HCEC 1CT (cell line): ENCODE results near the gene TNP1.

Experiments used
- DNase-seq: peaks from one replicate; pipeline ENCODE4 v3.0.0-alpha.2; 2017

Gene TNP1

GRCh38 chr2:216837740-216838139, 22.1 kb downstream of the TNP1 start:
- no peak for DNase-seq

GRCh38 chr2:216833061-216833460, 26.8 kb downstream of the TNP1 start:
- DNase-seq = no peak

- DNase-seq = no peak
These were observed 29.5 kb downstream of the TNP1 start for GRCh38 chr2:216830346-216830745.

- DNase-seq = no peak
These were observed 30.3 kb downstream of the TNP1 start for GRCh38 chr2:216829533-216829932.

GRCh38 chr2:216827073-216827720, 32.7 kb downstream of the TNP1 start:
- no peak for DNase-seq

DNA sequence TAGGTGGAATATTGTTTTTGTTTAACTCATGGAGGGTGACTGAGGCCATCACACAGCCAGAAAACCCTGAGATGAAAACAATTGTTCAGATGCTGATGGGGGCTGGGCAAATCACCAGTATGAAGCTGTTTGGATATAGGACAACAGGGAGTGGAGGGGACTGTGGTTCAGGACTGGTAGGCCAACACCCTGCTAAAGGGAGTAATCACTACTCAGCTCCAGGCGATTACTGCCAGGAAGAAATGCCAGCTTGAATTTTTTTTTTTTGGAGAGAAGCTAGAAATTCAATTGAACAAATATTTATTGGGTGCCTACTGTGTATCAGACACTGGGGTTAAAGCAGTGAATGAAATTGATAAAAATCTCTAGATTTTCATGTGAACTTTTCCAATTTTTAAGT, 37.4 kb downstream of the TNP1 start:
- no peak for DNase-seq

DNA sequence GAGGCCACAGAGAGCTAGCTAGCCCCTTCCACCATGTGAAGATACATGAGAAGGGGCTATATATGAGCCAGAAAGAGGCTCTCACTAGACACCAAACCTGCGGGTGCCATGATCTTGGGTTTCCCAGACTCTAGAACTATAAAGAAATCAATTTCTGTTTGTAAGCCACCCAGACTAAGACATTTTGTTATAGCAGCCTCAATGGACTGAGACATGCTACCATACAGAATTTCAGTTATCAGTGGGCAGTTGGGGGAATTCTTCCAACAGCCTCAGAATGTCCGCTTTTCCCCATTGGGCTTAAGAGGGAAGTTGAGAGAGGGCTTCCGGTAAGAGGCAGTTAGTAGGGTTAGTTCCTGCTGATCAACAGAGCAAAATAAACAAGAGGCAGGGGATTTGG, 39.2 kb downstream of the TNP1 start:
- no peak for DNase-seq

DNA sequence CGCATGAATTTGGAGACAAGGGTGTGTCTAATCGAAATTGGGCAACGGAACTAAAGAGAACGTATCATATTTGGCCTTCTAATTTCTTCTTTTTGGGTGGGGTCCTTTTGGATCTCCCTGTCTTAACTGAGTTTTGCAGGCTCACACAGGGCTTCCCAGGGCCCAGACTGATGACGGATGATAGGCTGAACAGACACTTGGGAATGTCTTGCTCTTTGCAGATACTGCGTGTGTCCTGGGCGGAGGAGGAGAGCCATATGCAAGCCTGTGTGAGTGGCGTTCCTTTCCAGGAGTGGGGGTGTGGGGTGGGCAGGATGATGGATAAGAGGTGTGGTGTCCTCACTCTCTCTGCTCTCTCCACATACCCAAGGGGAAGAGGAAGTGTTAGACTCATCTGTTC, 40.1 kb downstream of the TNP1 start:
- DNase-seq = no peak

DNA sequence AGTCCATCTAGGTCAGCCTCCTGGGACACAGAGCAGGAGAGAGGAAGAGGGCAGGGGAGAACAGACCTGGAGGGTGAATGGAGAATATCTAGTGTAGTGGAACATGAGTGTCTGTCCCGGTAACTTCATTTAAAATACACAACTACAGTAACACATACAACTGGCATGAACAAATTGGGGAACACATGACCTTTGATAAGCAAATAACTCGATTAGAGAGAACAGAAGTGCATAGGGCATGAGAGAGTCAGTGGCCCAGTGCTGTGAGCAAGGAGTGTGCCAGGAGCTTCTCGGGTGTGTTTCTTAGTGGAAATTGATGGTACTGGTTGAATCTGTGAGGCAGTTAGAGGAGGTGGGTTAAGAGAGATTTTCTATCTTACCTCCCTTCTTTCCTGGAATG, 40.8 kb downstream of the TNP1 start:
- no peak for DNase-seq

GRCh38 chr2:216810399-216811160, 49.3 kb downstream of the TNP1 start:
- no peak for DNase-seq
